ENCODE measurements around the gene CLEC7A. TPM values are rescaled to one million over a fixed set of nuclear protein-coding genes. Genes with fewer than 3 reads are reported as not detected.
A peak's percentile ranks its signal among the peaks of the same experiment; 100 is the strongest.

Gene CLEC7A
- total and polyA plus RNA-seq, 4 donors, result 2.8 to 7.0 (median 3.8) TPM

- H3K9ac ChIP-seq (ENCODE audit: low read depth in 1 of 2, low read length in 2 of 2), result no peak overlapping the region
- 81% methylated on average over 3 of the region's 3 CpGs for WGBS
- no peak for DNase-seq (ENCODE audit: low spot score)
- no peak overlapping the region for H3K4me3 ChIP-seq (ENCODE audit: low read depth in 1 of 3, low read length in 3 of 3)
- H3K27ac ChIP-seq (ENCODE audit: low read depth in 1 of 2, low read length in 2 of 2), result no peak overlapping the region
- no peaks in the 10 kb centered on the region for H3K36me3 ChIP-seq (ENCODE audit: control insufficient read depth in 4 of 4, insufficient read depth in 3 of 4, low read depth in 1 of 4, low read length in 3 of 4)
- H3K27me3 ChIP-seq (ENCODE audit: control insufficient read depth in 4 of 4, insufficient read depth in 4 of 4, low read length in 3 of 4), result no peaks in the 10 kb centered on the region
- H3K9me3 ChIP-seq (ENCODE audit: control insufficient read depth in 4 of 4, low read length in 3 of 4), result no peaks in the 10 kb centered on the region
- TF ChIP-seq GABPA (IDR thresholded peaks at IDR 0.05 in 1 of 2, conservative IDR thresholded peaks at IDR 0.05 in 1 of 2) (no peak), JUND (IDR thresholded peaks at IDR 0.05) (no peak), RXRA (IDR thresholded peaks at IDR 0.05) (no peak), SP1 (IDR thresholded peaks at IDR 0.05) (no peak), REST (IDR thresholded peaks at IDR 0.05) (no peak), ATF3 (IDR thresholded peaks at IDR 0.05) (no peak), HNF4A (conservative IDR thresholded peaks at IDR 0.05) (no peak), HNF4G (IDR thresholded peaks at IDR 0.05) (no peak), FOXA1 (IDR thresholded peaks at IDR 0.05) (no peak), RAD21 (IDR thresholded peaks at IDR 0.05) (no peak), EGR1 (IDR thresholded peaks at IDR 0.05; ENCODE audit: low read depth in 2 of 2) (no peak), ZBTB33 (IDR thresholded peaks at IDR 0.05) (no peak), FOXA2 (IDR thresholded peaks at IDR 0.05) (no peak)
- H3K4me1 ChIP-seq (ENCODE audit: control insufficient read depth in 4 of 4, insufficient read depth in 4 of 4, low read length in 3 of 4), result peaks cover 0 to 5% (median 0%) of the 10 kb centered on the region in 4 donors
These were observed 39.1 kb upstream of the CLEC7A start for GRCh38 chr12:10169104-10169503.

- Histone ChIP-seq H3K4me1 (ENCODE audit: control insufficient read depth in 4 of 4, insufficient read depth in 4 of 4, low read length in 3 of 4) (peaks cover 0 to 5% (median 0%) of the 10 kb centered on the region in 4 donors), H3K9me3 (ENCODE audit: control insufficient read depth in 4 of 4, low read length in 3 of 4) (no peaks in the 10 kb centered on the region), H3K9ac (ENCODE audit: low read depth in 1 of 2, low read length in 2 of 2) (peak overlapping the region in 1 of 2 donors; percentile 1), H3K4me3 (ENCODE audit: low read depth in 1 of 3, low read length in 3 of 3) (no peak overlapping the region), H3K36me3 (ENCODE audit: control insufficient read depth in 4 of 4, insufficient read depth in 3 of 4, low read depth in 1 of 4, low read length in 3 of 4) (no peaks in the 10 kb centered on the region), H3K27me3 (ENCODE audit: control insufficient read depth in 4 of 4, insufficient read depth in 4 of 4, low read length in 3 of 4) (no peaks in the 10 kb centered on the region), H3K27ac (ENCODE audit: low read depth in 1 of 2, low read length in 2 of 2) (no peak overlapping the region)
- TF ChIP-seq RXRA (IDR thresholded peaks at IDR 0.05), result peak; percentile 15 to 22
- peak; percentile 13 for TF ChIP-seq SP1 (IDR thresholded peaks at IDR 0.05)
- peak; percentile 25 for TF ChIP-seq ATF3 (IDR thresholded peaks at IDR 0.05)
- TF ChIP-seq GABPA (IDR thresholded peaks at IDR 0.05 in 1 of 2, conservative IDR thresholded peaks at IDR 0.05 in 1 of 2), result no peak
- peak; percentile 16 to 62 for TF ChIP-seq HNF4A (conservative IDR thresholded peaks at IDR 0.05)
- no peak for TF ChIP-seq TAF1 (conservative IDR thresholded peaks at IDR 0.05)
- no peak for DNase-seq (ENCODE audit: low spot score)
- WGBS, result 35% methylated on average over 5 of the region's 5 CpGs
These were observed 37.6 kb upstream of the CLEC7A start for GRCh38 chr12:10167599-10167998.
